ENCODE results near the gene TMPRSS4.
A peak's percentile ranks its signal among the peaks of the same experiment; 100 is the strongest.
"Not testable (repeated sequence)": the region's sequence is repeated elsewhere in the genome, so short reads cannot be mapped to it uniquely, and the experiment has no call there.

TMPRSS4 gene

GRCh38 chr11:118057251-118058145 lies 19.4 kb upstream of the TMPRSS4 start:
- no peak for DNase-seq

GRCh38 chr11:118058311-118059245 lies 18.3 kb upstream of the TMPRSS4 start:
- DNase-seq: no peak

- DNase-seq: no peak
Measured at GRCh38 chr11:118059246-118059940, 17.5 kb upstream of the TMPRSS4 start.

GRCh38 chr11:118060081-118060661 lies 16.7 kb upstream of the TMPRSS4 start:
- DNase-seq: no peak

- DNase-seq: no peak
Measured at GRCh38 chr11:118060869-118061268, 16.0 kb upstream of the TMPRSS4 start.

GRCh38 chr11:118061586-118062125 lies 15.2 kb upstream of the TMPRSS4 start:
- no peak for DNase-seq

- DNase-seq: not testable (repeated sequence)
Measured at GRCh38 chr11:118062181-118062580, 14.7 kb upstream of the TMPRSS4 start.

GRCh38 chr11:118062631-118063030 lies 14.2 kb upstream of the TMPRSS4 start:
- not testable (repeated sequence) for DNase-seq

GRCh38 chr11:118064956-118065355 lies 11.9 kb upstream of the TMPRSS4 start:
- no peak for DNase-seq

GRCh38 chr11:118065384-118065783 lies 11.5 kb upstream of the TMPRSS4 start:
- no peak for DNase-seq

GRCh38 chr11:118067006-118067405 lies 9.9 kb upstream of the TMPRSS4 start:
- no peak for DNase-seq

- DNase-seq: no peak
Measured at GRCh38 chr11:118068206-118068944, 8.5 kb upstream of the TMPRSS4 start.

GRCh38 chr11:118068945-118069612 lies 7.8 kb upstream of the TMPRSS4 start:
- no peak for DNase-seq

GRCh38 chr11:118071416-118072030 lies 5.4 kb upstream of the TMPRSS4 start:
- DNase-seq: no peak

GRCh38 chr11:118073554-118073953 lies 3.3 kb upstream of the TMPRSS4 start:
- no peak for DNase-seq

GRCh38 chr11:118074091-118074685 lies 2.7 kb upstream of the TMPRSS4 start:
- no peak for DNase-seq

GRCh38 chr11:118074785-118075184 lies 2.1 kb upstream of the TMPRSS4 start:
- DNase-seq: no peak

- peak; percentile 79 for DNase-seq
Measured at GRCh38 chr11:118078911-118079411, 2.1 kb downstream of the TMPRSS4 start.

- DNase-seq: no peak
Measured at GRCh38 chr11:118079491-118079890, 2.6 kb downstream of the TMPRSS4 start.

- no peak for DNase-seq
Measured at GRCh38 chr11:118080296-118080695, 3.4 kb downstream of the TMPRSS4 start.
